NCI-H146 (cell line): Measurements from ENCODE around the gene KRT37.
"Not testable (repeated sequence)": the region's sequence is repeated elsewhere in the genome, so short reads cannot be mapped to it uniquely, and the experiment has no call there.

Experiments used
- DNase-seq: peaks from one replicate; lab custom pipeline; 2025; lab: John Stamatoyannopoulos, UW

Gene KRT37

DNA sequence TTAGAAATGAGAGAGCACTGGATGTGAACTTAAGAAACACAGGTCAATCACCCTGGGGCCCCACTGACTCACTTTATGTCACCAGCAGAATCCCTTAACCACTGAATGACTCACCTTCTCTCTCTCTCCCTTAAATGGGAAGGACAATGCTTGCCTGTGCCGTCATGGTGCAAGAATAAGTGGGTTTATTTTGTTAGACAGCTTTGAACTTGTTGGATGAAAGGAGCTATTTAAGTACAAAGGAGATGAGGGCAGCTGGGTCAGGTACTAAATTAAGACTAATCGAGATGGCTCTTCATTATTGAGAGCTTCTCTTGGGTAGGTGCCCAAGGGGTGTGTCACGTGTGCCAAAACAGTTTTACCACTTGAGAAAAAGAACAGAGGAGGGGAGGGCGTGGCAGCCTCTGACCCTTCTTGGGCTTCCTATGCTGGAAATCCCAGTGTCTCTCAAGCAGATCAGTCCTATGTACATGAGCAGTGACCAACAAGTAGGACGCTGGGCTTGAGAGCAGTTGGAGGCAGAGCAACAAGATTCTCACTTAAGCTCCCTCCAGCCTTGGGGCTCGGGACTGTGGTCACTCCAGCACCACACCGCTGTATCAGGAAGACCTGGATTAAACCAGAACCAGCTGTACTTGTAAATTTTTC is 20.2 kb downstream of the KRT37 start:
- DNase-seq = no peak

DNA sequence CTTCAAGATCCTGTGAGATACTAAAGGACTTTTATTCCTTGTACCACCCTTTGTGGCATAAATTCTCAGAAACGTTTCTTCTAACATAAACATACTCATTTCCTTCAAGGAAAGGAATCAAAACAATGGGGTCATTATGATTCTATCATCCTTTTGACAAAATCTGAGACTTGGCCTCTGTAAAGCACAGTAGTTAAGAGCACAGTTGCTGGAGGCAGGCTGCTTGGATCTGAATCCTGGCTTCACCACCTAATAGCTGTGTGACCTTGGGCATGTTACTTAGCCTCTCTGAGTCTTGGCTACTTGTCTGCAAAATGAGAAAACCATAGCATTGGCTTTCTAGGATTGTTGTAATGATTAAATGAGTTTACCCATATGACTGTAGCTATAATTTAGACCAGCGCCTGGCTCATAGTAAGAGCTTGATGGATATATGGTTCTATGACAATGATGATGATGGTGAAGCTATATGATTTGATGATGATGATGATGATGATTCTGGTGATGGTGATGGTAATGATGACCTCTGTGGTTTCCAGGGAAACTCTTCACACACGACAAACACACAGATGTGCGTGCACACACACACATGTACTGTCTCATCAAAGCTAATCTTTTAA is 20.9 kb downstream of the KRT37 start:
- no peak for DNase-seq

DNA sequence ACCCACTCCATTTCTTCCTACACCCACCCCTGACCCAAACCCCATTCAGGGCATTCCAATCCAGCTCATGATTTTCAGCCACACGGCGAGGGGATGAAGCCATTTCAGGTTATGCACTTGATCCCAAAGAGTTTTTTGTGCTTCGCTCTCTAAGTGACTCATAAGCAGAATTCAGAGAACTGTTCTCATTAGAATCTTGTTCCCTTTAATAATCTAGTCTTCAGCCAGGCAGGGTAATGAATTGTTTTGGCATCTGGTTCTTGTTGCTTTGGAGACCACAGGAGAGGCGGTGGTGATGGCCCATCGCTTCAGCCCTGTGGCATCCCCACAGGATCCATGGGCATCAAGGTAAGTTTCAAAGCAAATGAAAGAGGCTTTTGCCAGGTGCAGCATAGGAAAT is 22.2 kb downstream of the KRT37 start:
- DNase-seq = no peak

DNA sequence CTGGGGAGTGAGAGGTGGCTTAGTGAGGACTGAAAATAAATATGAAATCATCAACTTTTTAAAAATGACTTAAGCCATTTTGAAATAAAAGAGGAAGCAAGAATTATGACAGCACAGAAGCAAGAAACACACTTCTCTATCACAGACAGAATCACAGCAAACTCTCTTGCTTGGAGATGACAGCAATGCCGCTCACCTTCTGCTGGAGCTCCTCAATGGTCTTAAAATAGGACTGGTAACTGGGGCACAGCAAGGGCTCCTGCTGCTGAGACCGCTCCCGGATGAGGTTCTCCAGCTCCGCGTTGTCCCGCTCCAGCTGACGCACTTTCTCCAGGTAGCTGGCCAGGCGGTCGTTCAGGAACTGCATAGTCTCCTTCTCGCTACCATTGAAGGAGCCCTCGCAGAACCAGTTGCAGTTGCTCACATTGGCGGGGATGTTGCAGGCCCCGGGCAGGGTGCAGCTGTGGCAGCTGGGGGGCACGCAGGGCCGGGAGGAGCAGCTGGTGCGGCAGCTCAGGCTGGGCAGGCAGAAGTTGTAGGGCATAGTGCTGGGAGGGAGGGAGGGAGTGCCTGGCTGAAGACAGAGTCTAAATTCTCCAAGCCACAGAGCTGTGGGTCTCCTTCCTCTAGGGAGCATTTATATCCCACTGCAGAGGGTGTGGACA is 27.3 kb downstream of the KRT37 start, which contains the start of gene KRT31:
Gene KRT31, minus strand, starts transcription at position 613 of the 665 bp plus-strand sequence. Its CDS starts 69 bp downstream, at position 544.
- DNase-seq = no peak

DNA sequence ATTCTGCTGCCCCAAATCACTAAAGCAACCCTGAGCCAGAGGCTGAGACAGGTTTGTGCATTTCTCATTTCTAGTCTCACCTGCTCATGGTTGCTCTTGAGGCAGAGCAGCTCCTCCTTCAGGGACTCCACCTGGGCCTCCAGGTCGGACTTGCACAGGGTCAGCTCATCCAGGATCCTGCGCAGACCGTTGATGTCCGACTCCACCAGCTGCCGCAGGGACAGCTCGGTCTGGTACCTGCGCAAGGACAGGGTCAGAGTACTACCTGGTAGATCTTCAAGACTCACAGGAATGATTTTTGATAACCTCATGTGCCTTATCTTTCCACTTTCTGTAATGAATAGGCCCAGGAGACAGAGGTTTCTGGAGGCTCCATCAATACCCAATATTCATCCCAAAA is 28.0 kb downstream of the KRT37 start:
- no peak for DNase-seq

DNA sequence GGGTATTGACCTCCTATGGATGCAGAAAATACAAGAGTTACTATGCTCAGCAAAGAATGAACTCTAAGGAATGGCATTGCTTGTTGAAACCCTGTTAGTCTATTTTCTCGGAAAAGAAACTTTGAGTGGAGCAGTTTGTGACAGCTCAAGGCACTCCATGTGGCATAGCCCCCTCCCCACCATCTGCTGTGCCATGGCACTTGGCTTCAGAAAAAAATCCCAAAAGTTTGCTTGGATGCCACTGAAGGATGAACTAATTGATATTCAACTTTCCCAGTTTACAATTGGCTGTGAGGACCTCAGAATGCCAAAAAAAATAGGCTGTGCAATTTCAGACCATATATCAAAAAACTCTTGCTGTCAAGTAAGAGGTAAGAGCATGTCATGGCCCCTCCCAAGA is 28.8 kb downstream of the KRT37 start:
- DNase-seq = no peak

DNA sequence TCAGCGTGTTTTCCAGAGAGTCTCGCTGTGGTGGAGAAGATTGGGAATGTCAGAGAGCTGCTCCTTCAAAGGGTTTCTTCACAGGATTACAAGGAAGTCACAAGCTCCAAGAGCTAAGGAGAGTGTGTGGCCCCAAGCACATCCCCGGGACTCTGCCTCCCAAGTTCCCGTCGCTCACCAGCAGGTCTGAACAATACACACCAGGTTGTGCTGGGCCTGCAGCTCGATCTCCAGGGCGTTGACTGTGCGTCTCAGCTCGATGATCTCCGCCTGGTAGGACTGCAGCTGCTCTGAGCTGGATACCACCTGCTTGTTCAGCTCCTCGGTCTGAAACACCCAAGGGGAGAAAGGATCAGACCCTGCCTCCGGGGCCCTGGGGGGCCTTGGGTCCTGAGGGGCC is 29.3 kb downstream of the KRT37 start:
- not testable (repeated sequence) for DNase-seq

DNA sequence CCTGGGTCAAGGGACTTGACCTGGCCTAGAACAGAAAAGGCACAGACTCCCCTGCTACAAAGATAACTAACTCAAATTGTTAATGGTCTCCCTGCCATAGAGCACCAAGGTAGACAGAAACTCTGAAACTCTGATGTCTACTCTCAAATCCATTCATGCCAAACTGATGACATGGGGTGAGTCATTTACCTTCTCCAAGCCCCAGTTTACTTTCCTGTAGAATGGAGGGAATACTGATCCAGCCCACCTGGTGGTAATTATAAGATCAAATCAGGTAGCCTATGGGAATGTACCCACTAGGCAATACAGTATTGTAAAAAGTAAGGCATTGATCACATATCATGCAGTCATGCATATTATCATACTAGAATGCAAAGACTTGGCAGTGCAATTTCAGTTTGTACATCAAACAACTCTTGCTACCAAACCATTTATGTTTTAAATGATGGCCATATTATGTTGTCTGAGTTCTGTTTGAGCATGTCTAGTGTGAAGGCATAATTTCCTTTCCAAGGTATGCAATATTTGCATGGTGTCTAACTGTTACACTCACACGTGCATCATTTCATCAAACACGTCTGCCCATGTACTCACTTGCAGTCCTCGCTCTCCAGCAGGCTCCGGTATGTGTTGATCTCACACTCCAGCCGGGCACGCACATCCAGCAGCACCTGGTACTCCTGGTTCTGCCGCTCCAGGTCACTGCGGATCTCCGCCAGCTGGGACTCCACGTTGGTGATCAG is 30.0 kb downstream of the KRT37 start:
- DNase-seq = no peak

DNA sequence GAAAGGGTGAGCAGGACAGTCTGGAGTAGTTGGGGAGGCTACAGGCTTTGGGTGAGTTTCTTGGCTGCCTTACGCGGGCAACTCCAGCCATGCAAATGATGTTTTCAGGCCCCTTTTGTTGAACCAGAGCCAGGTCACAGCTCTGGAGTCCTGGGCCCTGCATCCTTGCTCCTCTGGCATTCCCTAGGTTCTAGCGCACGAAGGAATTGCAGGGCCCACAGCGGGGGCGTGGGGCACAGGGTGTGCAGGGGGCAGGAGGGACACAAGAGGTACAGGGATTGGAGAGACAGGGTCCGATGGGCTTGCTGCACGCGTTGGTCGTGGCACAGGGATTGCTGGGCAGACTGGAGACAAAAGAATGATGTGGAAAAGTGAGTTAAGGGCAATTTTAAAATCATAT is 30.6 kb downstream of the KRT37 start:
- DNase-seq = no peak

DNA sequence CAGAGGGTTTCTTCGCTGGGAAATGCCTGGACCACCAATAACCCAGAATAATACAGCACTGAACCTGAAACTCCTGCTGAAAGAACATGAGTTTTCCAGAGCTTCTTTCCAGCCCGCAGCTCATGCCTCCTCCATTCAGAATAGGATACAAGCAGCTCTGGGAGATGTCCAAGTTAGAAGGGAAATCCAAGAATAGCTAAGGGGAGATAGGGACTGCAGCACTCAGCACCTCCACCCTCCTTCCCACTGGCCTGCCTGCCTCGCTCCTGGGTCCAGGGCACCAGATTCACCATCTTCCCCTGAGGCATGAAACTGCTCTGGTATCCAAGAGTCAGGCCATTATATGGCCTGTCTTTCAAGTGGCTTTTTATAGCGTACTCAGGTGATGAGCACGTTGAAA is 31.1 kb downstream of the KRT37 start:
- no peak for DNase-seq

DNA sequence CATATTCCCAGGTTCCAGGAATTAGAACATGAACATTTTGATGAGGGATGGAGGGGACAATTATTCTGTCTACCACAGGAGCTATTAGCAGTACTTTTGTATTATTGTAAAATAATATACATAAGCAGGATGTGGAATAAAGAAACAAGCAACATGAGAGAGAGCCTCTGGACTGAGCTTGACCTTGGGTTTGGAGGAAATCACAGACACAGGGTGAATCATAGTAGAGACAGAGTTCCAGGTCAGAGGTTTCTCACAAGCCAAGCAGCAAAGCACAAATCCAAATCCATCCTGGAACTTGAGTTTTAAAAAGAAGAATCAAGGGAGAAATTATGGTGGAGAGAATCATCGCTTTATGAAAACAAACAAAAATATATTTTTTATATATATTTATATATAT is 32.1 kb downstream of the KRT37 start:
- DNase-seq = no peak

DNA sequence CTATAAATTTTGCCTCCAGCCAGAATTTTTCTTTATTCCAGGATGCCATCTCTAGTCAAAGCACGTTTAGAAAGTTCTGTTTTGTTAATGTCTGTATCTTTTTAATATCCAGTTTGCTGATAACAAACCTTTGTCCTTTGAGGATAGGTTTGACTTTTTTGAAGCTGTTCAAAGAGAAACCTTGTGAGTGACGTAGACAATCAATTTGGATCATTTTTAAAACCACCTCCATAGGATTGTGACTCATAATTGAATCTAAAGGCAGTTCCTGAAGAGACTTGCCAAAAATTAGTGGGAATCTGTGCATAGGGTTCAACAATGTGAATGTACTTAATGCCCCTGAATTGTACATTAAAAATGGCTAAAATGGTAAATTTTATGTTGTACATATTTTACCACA is 32.9 kb downstream of the KRT37 start:
- DNase-seq = no peak

DNA sequence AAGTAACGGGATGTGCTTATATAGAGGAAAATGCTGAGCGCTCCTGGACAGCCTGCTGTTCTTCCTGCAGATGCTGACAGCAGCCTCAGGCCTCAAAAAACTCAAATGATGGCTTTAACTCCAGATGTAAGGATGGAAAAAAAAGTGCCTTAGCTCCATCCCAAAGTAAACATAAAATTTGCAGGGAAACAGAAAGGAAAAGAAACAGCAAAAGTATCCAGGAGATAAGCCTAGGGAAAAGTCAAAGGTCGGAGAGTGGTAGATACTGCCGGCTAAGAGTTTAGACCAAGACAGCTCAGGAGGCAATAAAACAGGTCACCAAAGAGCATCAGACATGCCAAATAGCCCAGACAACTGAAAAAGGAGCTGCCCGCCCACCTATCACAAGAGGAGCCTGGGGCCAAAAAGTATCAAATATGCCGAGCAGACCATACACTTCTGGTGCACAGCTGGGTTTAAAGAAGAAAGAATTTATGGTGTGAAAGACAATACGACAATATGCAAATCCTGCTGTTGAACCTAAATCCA is 33.9 kb downstream of the KRT37 start:
- DNase-seq = no peak

DNA sequence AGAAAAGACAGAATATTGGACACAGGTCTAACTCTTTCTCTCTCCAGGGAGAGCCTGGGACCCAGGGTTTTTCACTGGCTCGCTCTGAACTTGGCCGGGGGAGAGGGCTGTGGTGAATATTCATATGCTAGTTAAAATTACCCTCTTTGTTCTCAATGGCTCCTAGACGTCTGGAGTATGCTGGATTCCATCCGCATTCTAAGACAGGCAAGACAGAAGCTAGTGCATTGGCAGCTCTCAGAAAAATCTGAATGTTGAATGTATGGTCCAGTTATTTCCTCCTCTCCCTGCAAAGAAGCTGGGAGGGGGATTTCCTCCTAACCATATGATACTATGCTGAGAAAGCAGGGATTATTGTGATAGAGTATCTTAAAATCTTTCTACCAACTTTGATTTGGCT is 36.7 kb downstream of the KRT37 start:
- no peak for DNase-seq

DNA sequence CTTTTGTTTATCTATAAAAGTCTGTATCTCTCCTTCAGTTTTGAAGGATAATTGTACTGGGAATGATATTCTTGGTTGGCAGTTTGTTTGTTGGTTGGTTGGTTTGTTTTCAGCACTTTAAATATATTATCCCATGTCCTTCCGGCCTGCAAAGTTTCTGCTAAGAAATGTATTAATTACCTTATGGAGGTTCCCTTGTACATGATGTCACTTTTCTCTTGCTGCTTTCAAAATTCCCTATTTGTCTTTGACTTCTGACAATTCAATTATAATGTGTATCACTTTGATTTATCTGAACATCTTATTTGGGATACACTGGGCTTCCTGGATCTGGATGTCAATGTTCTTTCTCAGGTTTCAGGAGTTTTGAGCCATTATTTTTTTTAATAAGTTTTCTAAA is 38.2 kb downstream of the KRT37 start:
- no peak for DNase-seq

DNA sequence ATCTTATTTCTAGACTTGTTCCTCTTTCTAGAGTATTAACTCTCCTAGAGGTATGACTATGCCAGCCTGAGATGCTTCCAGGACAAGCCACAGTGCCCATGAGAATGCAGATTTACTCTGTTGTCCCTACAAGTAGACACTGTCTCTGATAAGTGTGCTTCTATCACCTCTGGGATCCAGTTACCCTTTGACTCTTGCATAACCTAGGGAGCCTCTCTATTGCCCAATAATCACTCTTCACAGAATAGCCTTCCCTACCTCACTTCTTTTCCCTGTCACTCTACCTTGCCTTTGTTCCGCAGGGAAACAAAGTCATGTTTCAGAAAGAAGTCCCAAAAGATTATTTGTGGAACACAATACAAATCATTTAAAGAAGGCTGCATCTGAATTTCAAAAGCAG is 40.7 kb downstream of the KRT37 start:
- DNase-seq = no peak

DNA sequence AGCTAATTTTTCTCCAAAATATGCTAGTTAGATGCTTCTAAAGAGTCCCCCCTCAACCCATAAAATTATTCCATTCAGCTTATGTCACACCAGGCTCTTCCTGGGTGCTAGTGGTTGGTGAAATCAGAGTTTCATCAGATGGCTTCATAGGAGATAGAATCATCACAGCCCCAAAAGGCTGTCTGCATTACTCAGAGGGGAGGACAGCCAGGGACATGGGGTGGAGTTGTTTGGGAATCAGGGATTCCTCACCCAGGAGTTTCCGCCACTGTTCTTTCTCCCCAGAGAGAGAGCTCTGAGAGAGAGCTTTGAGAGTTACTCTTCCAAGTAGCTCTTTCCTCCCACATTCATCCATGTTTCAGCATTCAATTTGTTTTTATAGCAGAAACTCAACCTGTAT is 42.0 kb downstream of the KRT37 start:
- no peak for DNase-seq

DNA sequence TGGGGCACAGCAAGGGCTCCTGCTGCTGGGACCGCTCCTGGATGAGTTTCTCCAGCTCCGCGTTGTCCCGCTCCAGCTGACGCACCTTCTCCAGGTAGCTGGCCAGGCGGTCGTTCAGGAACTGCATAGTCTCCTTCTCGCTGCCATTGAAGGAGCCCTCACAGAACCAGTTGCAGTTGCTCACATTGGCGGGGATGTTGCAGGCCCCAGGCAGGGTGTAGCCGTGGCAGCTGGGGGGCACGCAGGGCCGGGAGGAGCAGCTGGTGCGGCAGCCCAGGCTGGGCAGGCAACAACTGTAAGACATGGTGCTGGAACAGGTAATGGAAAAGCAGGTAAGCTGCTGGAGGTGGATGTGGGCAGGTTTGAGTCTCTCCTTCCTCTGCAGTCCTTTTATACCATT is 42.4 kb downstream of the KRT37 start, which contains the start of gene KRT34:
Gene KRT34, minus strand, starts transcription at position 364 of the 400 bp plus-strand sequence. Its CDS starts 60 bp downstream, at position 304.
- not testable (repeated sequence) for DNase-seq

DNA sequence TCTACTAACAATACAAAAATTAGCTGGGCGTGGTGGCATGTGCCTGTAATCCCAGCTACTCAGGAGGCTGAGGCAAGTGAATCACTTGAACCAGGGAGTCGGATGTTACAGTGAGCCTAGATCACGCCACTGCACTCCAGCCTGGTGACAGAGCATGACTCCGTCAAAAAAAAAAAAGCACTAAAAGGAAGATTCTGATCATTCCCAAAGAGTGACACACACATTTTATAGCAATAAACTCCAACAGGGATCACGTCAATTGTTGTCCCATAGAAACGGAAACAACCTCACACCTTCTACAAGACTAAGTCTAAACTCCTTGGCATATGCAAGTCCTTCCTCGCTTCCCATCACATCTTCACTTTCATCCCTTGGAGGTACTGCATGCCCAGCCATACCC is 44.3 kb downstream of the KRT37 start:
- DNase-seq = not testable (repeated sequence)

DNA sequence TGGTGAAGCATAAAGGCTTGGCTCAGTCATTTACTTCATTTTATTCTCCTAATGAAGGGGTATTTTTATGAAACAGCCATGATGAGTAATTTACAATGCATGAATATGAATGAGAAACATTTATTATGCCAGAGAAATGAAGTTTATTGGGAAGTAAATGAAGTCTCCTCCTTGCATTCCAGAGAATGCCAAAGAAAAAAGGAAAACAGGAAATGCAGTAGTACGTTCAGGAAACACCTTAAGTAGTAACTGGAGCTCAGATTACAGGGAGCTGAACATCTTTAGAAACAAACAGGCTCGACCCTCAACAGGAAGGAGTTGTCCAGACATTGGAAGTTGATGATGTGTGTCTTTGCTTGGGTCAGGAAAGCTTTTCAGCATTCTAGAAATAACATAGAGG is 46.8 kb downstream of the KRT37 start:
- no peak for DNase-seq
